GM21423 (cell line): ENCODE results near the gene IGF1R.

Experiments used
- ATAC-seq: cut with Tn5 transposase; IDR thresholded peaks from one replicate; pipeline ENCODE4 v1.9.1; 2021; ENCODE audit warnings: mild to moderate bottlenecking, moderate library complexity; ENCODE audit not compliant: unreplicated experiment

The IGF1R gene

GRCh38 chr15:98791046-98791701 is 142.8 kb downstream of the IGF1R start:
- no peak for ATAC-seq

GRCh38 chr15:98792117-98792516 is 143.8 kb downstream of the IGF1R start:
- no peak for ATAC-seq

DNA sequence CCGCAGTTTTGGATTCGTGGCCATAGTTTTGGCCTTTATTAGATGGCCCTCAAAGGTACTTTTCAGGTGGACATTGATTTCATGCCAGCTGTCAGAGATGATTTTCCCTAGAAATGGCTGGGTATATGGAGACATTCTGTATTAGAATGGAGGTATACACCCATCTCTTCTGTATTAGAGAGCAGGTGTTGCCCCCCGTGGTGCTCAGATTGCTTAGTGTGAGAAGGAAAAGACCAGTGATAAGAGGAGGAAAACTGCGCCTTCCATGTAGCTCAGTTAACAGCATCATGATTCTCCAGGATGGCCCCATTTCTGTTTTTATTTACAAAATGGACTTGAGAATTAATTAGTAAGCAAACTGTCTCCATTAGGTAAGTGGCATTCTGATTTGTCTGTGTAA is 145.9 kb downstream of the IGF1R start:
- no peak for ATAC-seq

GRCh38 chr15:98794748-98795147 is 146.4 kb downstream of the IGF1R start:
- ATAC-seq, result no peak

DNA sequence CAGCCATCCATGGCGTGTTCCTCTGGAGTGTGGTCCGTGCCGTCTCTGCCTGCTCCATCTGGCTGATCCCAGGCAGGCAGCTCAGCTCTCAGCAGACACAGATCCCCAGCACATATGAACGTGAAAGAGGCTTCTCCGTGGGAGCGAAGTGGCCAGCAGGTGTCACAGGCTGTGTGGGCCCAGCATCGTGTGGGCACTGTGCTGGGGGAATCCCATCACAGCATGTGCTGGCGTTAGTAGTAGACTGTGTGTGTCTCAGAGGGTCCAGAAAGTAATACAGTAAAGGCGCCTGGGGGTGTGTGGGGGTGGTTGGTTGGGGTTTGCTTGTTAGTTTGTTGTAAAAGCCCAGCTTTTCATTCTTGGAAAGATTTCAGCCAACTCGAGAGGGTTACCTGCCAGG is 147.6 kb downstream of the IGF1R start:
- no peak for ATAC-seq

- ATAC-seq, result no peak
Measured at GRCh38 chr15:98796685-98797357, 148.5 kb downstream of the IGF1R start.

DNA sequence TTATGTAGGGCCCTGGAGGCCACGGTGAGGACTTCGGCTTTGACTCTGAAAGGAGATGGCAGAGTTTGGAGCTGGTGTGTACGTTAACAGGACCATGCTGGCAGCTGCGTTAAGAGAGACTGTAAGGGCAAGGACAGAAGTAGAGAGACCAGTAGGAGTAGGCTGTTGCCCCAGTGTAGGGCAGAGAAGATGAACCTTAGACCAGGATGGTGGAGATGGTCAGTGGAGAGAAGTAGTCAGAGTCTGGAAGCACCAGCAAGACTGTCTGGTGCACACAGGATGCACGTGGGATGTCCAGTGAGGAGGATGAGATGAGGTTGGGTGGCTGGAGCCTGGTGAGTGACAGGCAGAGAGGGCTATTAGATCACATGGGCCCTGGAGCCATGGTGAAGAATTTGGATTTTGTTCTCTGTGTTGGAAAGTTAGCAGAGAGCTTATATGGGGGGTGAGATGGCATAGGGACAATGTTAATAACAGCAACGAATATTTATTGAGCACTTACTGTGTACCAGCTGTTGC is 150.1 kb downstream of the IGF1R start:
- no peak for ATAC-seq

GRCh38 chr15:98799461-98800390 is 151.4 kb downstream of the IGF1R start:
- no peak for ATAC-seq

GRCh38 chr15:98800437-98801233 is 152.3 kb downstream of the IGF1R start:
- ATAC-seq, result no peak

DNA sequence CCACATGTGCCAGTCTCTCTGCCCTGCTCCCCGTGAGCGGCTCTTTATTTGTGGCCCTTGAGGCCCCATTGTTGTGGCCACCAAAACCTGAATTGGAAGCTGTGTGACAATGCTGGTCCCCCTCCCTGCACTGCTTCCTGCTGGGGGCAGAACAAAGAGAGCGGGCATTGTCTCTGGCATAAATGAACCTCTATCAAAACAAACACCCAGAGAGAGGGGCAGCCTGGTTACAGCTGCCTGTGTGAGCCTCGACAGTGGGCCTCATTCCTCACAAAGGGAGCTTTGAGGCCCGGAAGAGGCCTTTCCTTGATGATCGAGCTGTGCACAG is 152.9 kb downstream of the IGF1R start:
- ATAC-seq, result no peak

GRCh38 chr15:98802187-98802586 is 153.8 kb downstream of the IGF1R start:
- no peak for ATAC-seq

- no peak for ATAC-seq
Measured at GRCh38 chr15:98803228-98804056, 155.1 kb downstream of the IGF1R start.

- ATAC-seq, result no peak
Measured at GRCh38 chr15:98804057-98804380, 155.7 kb downstream of the IGF1R start.

- no peak for ATAC-seq
Measured at GRCh38 chr15:98805434-98806274, 157.3 kb downstream of the IGF1R start.

DNA sequence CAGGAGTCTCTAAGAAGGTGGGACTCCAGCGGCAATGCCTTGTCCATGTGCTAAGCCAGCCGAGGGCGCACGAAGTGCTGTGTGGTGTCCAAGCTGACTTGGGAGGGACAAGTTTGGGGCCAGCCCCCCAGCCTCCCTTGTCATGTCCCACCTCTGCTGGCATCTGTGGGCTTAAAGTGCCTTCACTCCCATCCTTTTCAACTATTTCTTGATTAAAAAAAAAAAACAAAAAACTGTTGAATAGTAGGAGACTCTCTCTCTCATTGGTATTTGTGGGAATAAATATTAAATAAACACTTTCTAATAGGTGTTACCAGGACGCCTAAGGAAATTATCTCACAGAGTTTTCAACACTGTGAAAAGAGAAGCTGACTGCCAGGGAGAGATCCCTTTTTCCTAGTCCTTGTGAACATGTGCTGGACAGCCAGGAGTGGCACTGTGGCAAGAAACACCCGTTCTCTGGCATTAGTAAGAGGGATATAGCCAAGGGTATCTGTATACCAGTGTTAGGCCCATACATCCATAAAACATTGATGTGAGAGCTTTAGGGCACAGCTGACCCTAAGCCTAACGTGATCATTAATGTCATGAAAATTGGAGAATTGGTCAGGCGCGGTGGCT is 158.0 kb downstream of the IGF1R start:
- no peak for ATAC-seq

- ATAC-seq, result no peak
Measured at GRCh38 chr15:98807262-98807661, 158.9 kb downstream of the IGF1R start.

DNA sequence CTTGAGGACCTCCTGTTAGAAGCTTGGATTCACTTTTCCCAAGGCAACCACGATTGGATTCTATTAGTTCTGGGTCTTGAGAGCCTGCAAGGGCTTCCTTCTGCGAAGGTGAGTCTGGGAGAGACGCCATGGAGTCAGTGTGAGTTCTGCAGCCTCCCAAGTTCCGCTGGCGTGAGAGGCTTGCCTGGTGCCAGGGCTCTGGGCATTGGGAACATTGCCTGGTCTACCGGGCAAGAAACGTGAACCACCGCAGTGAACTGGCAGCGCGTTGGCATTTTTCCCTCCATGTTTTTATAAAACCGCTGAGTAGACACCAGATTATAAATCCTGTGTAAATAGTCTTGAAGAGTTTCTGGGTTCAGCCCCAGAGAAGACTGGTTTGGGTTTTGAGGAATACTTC is 160.9 kb downstream of the IGF1R start:
- no peak for ATAC-seq

DNA sequence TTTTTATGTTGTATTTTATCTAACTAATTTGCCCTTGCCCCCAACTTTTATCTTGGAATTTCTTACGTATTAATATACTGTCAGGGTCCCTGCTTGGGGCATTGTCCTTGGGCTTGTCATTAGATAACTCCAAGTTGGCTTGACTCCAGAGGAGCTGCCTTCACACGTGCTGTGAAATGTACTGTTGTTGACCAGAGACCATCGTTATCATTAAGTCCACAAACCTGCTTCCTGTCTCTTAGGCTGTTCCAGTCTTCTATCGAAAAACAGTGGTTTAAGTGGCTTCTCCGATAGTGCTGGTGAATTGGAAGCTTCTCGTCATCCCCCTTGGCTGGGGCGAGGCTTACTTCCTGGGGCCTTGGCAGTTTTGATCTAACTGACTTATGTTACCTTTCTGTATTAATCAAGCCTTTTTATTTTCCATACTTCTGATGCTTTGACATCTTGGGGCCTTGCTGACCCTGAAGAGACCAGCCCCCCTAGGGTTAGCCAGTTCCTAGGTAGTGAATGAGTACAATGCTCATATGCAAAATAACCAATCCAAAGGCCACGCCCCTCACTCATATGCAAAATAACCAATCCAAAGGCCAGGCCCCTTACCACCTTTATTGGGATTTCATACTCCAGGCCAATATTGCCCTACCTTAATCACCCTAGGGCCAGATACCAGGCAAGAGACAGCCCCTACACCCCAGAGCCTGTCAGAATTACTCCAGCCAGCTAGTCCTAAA is 164.5 kb downstream of the IGF1R start:
- ATAC-seq, result no peak
